ENCODE measurements around the gene HNRNPA0. TPM values are rescaled to one million over a fixed set of nuclear protein-coding genes. Genes with fewer than 3 reads are reported as not detected.

Gene HNRNPA0
- total RNA-seq, 1 experiment from 2014 or later = 68.5 TPM

- no peak overlapping the region for H2BK120ac ChIP-seq (ENCODE audit: low read depth, low read length, poor library complexity, severe bottlenecking)
- H3K9me3 Mint-ChIP-seq = no peaks in the 10 kb centered on the region; a peak in 1 of 5 replicates
- H2AFZ ChIP-seq (ENCODE audit: low read length) = no peak overlapping the region
- no peak overlapping the region for H4K91ac ChIP-seq (ENCODE audit: insufficient read length, low read depth, low read length)
- no peak overlapping the region for H3K56ac ChIP-seq (ENCODE audit: insufficient read length, low read depth, low read length)
- peak overlapping the region in 1 of 3 experiments; percentile 92; a peak in 3 of 7 replicates for H3K27ac Mint-ChIP-seq
- no peak overlapping the region for H2BK15ac ChIP-seq (ENCODE audit: low read depth, low read length)
- no peaks in the 10 kb centered on the region for H3K9me3 ChIP-seq (ENCODE audit: control insufficient read depth, low read depth, low read length)
- peaks cover 8% of the 10 kb centered on the region; the same call in 1 of the 2 replicates for H3K4me1 ChIP-seq (ENCODE audit: insufficient read depth, low read length)
- no peak for DNase-seq
- H3K79me2 ChIP-seq (ENCODE audit: insufficient read depth, low read length) = peaks cover 11% of the 10 kb centered on the region
- H3T11ph ChIP-seq (ENCODE audit: low read length) = no peak overlapping the region
- peaks cover 6% of the 10 kb centered on the region for H3K79me1 ChIP-seq (ENCODE audit: insufficient read depth, low read depth, low read length, poor library complexity, severe bottlenecking)
- no peak overlapping the region for H2BK20ac ChIP-seq (ENCODE audit: low read depth, low read length, poor library complexity, severe bottlenecking)
- H2BK5ac ChIP-seq (ENCODE audit: insufficient read length, low read length) = no peak overlapping the region
- no peaks in the 10 kb centered on the region for H3K27me3 ChIP-seq (ENCODE audit: insufficient read depth, low read length)
- no peak overlapping the region for H3K9ac ChIP-seq (ENCODE audit: extremely low read depth, insufficient read length, low read length)
- H2BK12ac ChIP-seq (ENCODE audit: insufficient read length, low read depth, low read length) = no peak overlapping the region
- no peak overlapping the region for H4K8ac ChIP-seq (replicated peaks; ENCODE audit: insufficient read length, low read depth, low read length)
- peaks cover 3% of the 10 kb centered on the region in 2 experiments; a peak in 3 of 4 replicates for H3K4me1 Mint-ChIP-seq
- H3K14ac ChIP-seq (ENCODE audit: insufficient read depth, low read length) = no peak overlapping the region
- no peak overlapping the region for H3K4ac ChIP-seq (ENCODE audit: low read depth, low read length)
- TF ChIP-seq CTCF (conservative IDR thresholded peaks at IDR 0.05) = no peak
- no peak overlapping the region for H3K18ac ChIP-seq (ENCODE audit: insufficient read length, low read depth, low read length)
- peaks cover 8% of the 10 kb centered on the region for H3K23me2 ChIP-seq (ENCODE audit: insufficient read length, low read depth, low read length, poor library complexity, severe bottlenecking)
- no peak overlapping the region for H3K27ac ChIP-seq (ENCODE audit: insufficient read length, low read depth, low read length)
- no peaks in the 10 kb centered on the region for H4K20me1 ChIP-seq (ENCODE audit: control insufficient read depth, insufficient read depth, insufficient read length)
- H3K4me2 ChIP-seq (ENCODE audit: insufficient read depth, insufficient read length, low read length) = peak overlapping the region; percentile 77
- no CpG with 5 or more reads among the region's 2 CpGs for WGBS (ENCODE audit: extremely low coverage, insufficient read length, low lambda C conversion rate)
- peaks cover 0 to 5% (median 0%) of the 10 kb centered on the region in 3 experiments; a peak in 1 of 7 replicates for H3K36me3 Mint-ChIP-seq (ENCODE audit: insufficient read depth in 1 of 3, low read depth in 3 of 3)
- no peaks in the 10 kb centered on the region for H3K27me3 Mint-ChIP-seq (ENCODE audit: low read depth)
- H3K23ac ChIP-seq (ENCODE audit: insufficient read length, low read depth, low read length) = no peak overlapping the region
- no peak overlapping the region for H4K5ac ChIP-seq (ENCODE audit: insufficient read length, low read depth, low read length)
- no peak overlapping the region for H3K4me3 Mint-ChIP-seq
- H2AK5ac ChIP-seq (ENCODE audit: insufficient read length, low read length) = no peak overlapping the region
These were observed 19.8 kb downstream of the HNRNPA0 start for GRCh38 chr5:137734331-137734730.
